PC-3 (cell line): ENCODE data around the gene GAS2L1. TPM values are rescaled to one million over a fixed set of nuclear protein-coding genes. Genes with fewer than 3 reads are reported as not detected.

Experiments used
- ATAC-seq: fragments of 200-7000 bp; cut with Tn5 transposase; 2 replicates; pipeline ENCODE4 v1.9.1; 2020; ENCODE audit warnings: mild to moderate bottlenecking, moderate library complexity
- BruUV-seq: library from RNA; stranded (reverse); fragments of 400-500 nt; replicated peaks from 2 replicates; lab custom pipeline; 2021; lab: Mats Ljungman, UMichigan
- CTCF ChIA-PET: fragments of 300-600 bp; sonication (Branson Sonifier 250); formaldehyde crosslinking; loops from one replicate; lab custom pipeline; 2022; ENCODE audit warnings: antibody characterized with exemption; lab: Charles Lee
- POLR2A ChIA-PET: fragments of 300-600 bp; sonication (Branson Sonifier 250); formaldehyde crosslinking; loops from one replicate; lab custom pipeline; 2022; ENCODE audit warnings: antibody characterized with exemption; ENCODE audit not compliant: unreplicated experiment; lab: Charles Lee
- DNase-seq: peaks from one replicate; pipeline ENCODE4 v3.0.0-alpha.2; 2015
- H2AFZ ChIP-seq: fragments of 300-600 bp; sonication (generic); 2 replicates; pipeline ENCODE4 v1.6.0; 2016; ENCODE audit warnings: antibody characterized with exemption, low read length
- H3F3A ChIP-seq: fragments of 300-600 bp; sonication (generic); one replicate; pipeline ENCODE4 v1.6.0; 2017; ENCODE audit warnings: antibody characterized with exemption, low read length, control low read depth, mild to moderate bottlenecking; ENCODE audit not compliant: unreplicated experiment
- H3K27ac ChIP-seq: fragments of 300-600 bp; sonication (generic); 2 replicates; pipeline ENCODE4 v1.5.1; 2016; ENCODE audit warnings: mild to moderate bottlenecking, low read length
- H3K27me3 ChIP-seq: fragments of 300-600 bp; sonication (generic); 2 replicates; pipeline ENCODE4 v1.6.1; 2016; ENCODE audit warnings: low read length, mixed read lengths
- H3K36me3 ChIP-seq: fragments of 300-600 bp; sonication (generic); 2 replicates; pipeline ENCODE4 v1.6.1; 2016; ENCODE audit warnings: low read depth, mixed run types, low read length, mixed read lengths
- H3K4me1 ChIP-seq: fragments of 300-600 bp; sonication (generic); 2 replicates; pipeline ENCODE4 v1.5.1; 2016; ENCODE audit warnings: low read length; ENCODE audit not compliant: insufficient read depth
- H3K4me2 ChIP-seq: fragments of 300-600 bp; sonication (generic); 2 replicates; pipeline ENCODE4 v1.6.0; 2016; ENCODE audit warnings: low read length
- H3K4me3 ChIP-seq: fragments of 300-600 bp; sonication (generic); 2 replicates; pipeline ENCODE4 v1.5.1; 2016; ENCODE audit warnings: mild to moderate bottlenecking, low read length, mixed read lengths
- H3K79me2 ChIP-seq: fragments of 300-600 bp; sonication (generic); 2 replicates; pipeline ENCODE4 v1.6.1; 2017; ENCODE audit warnings: low read length, mixed read lengths
- H3K9ac ChIP-seq: fragments of 300-600 bp; sonication (generic); 2 replicates; pipeline ENCODE4 v1.6.0; 2016; ENCODE audit warnings: mild to moderate bottlenecking, low read length
- H3K9me2 ChIP-seq: fragments of 300-600 bp; sonication (generic); replicated peaks from 2 replicates; pipeline ENCODE4 v1.6.1; 2016; ENCODE audit warnings: mixed run types, low read length, mixed read lengths
- H3K9me3 ChIP-seq: fragments of 300-600 bp; sonication (generic); 2 replicates; pipeline ENCODE4 v1.6.1; 2016; ENCODE audit warnings: low read length, mixed read lengths
- H4K20me1 ChIP-seq: fragments of 300-600 bp; sonication (generic); 2 replicates; pipeline ENCODE4 v1.6.1; 2016; ENCODE audit warnings: low read length, mixed read lengths
- EZH2 ChIP-seq: fragments of 300-600 bp; sonication (generic); IDR thresholded peaks from one replicate; pipeline ENCODE4 v1.6.1; 2017; ENCODE audit warnings: antibody characterized with exemption, mild to moderate bottlenecking, low read length; ENCODE audit not compliant: unreplicated experiment
- EZH2phosphoT487 ChIP-seq: fragments of 300-600 bp; sonication (generic); IDR thresholded peaks from 2 replicates; pipeline ENCODE4 v1.6.1; 2018; ENCODE audit warnings: mild to moderate bottlenecking, antibody characterized with exemption, low read length, borderline replicate concordance
- intact Hi-C: fragments of 100-400 bp; cut with micrococcal nuclease; formaldehyde crosslinking; loops from 2 replicates; pipeline ENCODE4 v1.9.0; 2023
- total RNA-seq: library from RNA; depleted of rRNA; stranded (reverse); fragments of >200 nt; gene quantifications from 2 replicates; pipeline ENCODE4 v1.2.3, GENCODE V29; 2014
- TF ChIP-seq, protein P1 (sequence below): fragments of 300-600 bp; sonication (generic); conservative IDR thresholded peaks from 2 replicates; pipeline ENCODE4 v1.5.1; 2017; ENCODE audit warnings: antibody characterized with exemption, low read depth, mild to moderate bottlenecking, low read length

GAS2L1 gene
- total RNA-seq, 1 experiment from 2014 or later: 58.4 TPM

DNA sequence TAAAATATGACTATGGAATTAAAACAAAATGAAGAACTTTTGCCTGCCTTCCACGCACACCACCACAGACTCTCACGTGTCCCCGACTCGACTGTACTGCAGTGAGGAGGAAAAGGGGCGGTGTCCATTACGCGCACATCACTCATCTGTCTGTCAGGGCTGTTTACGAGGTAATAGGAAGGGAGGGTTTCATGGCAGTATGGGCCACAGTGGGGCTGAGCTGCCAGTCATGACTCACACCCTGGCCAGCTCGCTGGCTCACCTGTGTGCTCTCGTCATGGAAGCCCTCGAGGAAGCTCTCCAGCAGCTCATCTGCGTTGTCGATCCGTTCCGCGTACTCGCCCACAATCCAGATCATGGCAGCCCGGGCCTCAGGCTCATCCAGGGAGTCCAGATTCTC is 42.5 kb downstream of the GAS2L1 start:
- ATAC-seq (peak; percentile 96), DNase-seq (peak; percentile 94)
- Histone ChIP-seq H3K4me1 (peaks cover 20% of the 10 kb centered on the region), H3K36me3 (peaks cover 32% of the 10 kb centered on the region), H3K9me2 (no peaks in the 10 kb centered on the region), H3K27ac (peak overlapping the region; percentile 88), H4K20me1 (no peaks in the 10 kb centered on the region), H3F3A (peaks cover 7% of the 10 kb centered on the region), H3K9ac (peak overlapping the region; percentile 45), H3K9me3 (no peaks in the 10 kb centered on the region), H3K79me2 (no peaks in the 10 kb centered on the region), H3K4me3 (no peak overlapping the region), H3K27me3 (no peaks in the 10 kb centered on the region), H3K4me2 (peak overlapping the region; percentile 59), H2AFZ (peak overlapping the region; percentile 51; the same call in 1 of the 2 replicates)
- ChIA-PET POLR2A (interaction anchor here (0.5 kb wide), 1 partner anchor 975 kb away, joined by 8 read pairs; no protein-coding TSS in a partner anchor), CTCF (interaction anchor here (0.6 kb wide), 1 partner anchor 43 kb away, joined by 4 read pairs; no protein-coding TSS in a partner anchor)
- no TSS peak for BruUV-seq
- TF ChIP-seq, protein P1, sequence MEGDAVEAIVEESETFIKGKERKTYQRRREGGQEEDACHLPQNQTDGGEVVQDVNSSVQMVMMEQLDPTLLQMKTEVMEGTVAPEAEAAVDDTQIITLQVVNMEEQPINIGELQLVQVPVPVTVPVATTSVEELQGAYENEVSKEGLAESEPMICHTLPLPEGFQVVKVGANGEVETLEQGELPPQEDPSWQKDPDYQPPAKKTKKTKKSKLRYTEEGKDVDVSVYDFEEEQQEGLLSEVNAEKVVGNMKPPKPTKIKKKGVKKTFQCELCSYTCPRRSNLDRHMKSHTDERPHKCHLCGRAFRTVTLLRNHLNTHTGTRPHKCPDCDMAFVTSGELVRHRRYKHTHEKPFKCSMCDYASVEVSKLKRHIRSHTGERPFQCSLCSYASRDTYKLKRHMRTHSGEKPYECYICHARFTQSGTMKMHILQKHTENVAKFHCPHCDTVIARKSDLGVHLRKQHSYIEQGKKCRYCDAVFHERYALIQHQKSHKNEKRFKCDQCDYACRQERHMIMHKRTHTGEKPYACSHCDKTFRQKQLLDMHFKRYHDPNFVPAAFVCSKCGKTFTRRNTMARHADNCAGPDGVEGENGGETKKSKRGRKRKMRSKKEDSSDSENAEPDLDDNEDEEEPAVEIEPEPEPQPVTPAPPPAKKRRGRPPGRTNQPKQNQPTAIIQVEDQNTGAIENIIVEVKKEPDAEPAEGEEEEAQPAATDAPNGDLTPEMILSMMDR: no peak
- TF ChIP-seq EZH2 (no peak), EZH2phosphoT487 (no peak)
- intact Hi-C loops: loop anchor here (5.0 kb wide), 1 partner anchor 42 kb away; the partner anchor contains the start of gene GAS2L1

DNA sequence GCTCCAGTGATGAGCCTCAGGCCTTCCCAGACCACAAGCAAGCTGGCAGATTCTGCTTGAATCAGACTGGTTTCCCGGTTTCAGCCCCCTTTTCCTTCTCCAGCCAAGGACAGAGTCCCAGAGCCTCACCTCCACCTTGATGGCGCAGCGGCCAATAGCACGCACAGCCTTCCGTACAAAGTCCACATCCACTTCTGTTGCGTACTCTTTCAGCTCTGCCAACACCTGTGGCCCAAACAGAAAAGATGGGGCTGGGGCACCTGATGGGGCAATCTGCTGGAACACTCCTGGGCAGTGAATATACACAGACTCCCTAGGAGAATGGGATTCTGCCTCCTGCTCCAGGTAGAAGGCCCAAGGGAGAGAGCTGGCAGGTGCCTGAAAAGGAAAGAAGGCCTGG is 44.6 kb downstream of the GAS2L1 start:
- Histone ChIP-seq H4K20me1 (no peaks in the 10 kb centered on the region), H3K4me3 (no peak overlapping the region), H3K4me2 (no peak overlapping the region), H3K27ac (no peak overlapping the region), H3K9me3 (no peaks in the 10 kb centered on the region), H3K9ac (no peak overlapping the region), H2AFZ (no peak overlapping the region), H3K27me3 (no peaks in the 10 kb centered on the region), H3K9me2 (no peaks in the 10 kb centered on the region), H3K4me1 (peaks cover 13% of the 10 kb centered on the region), H3K79me2 (no peaks in the 10 kb centered on the region), H3K36me3 (peaks cover 29% of the 10 kb centered on the region), H3F3A (no peaks in the 10 kb centered on the region)
- ChIA-PET CTCF (no interaction called here), POLR2A (no interaction called here)
- TF ChIP-seq EZH2phosphoT487 (no peak), EZH2 (no peak)
- TF ChIP-seq, protein P1: no peak
- intact Hi-C loops: no loop called here
- no TSS peak for BruUV-seq
- ATAC-seq (no peak), DNase-seq (no peak)

DNA sequence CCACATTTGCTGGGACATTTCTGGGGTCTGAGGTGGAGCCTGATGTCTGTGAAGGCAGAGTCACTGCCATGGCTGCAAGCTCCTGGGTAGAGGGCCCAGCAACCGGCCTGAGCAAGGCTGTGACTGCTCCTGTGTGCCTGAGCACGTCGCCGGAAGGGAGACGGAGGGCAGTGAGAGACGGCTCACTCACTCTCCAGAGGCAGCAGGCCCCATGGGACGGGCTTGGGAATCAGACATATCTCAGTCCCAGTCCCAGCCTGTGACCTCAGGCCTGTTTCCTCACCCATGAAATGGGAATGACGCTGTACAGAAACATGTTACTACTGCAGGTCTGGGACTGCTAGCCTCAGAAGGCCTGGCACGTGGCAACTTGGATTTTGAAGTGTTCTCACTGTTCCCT is 45.4 kb downstream of the GAS2L1 start:
- Histone ChIP-seq H3K9me2 (no peaks in the 10 kb centered on the region), H3K9ac (no peak overlapping the region), H2AFZ (no peak overlapping the region), H3K4me3 (no peak overlapping the region), H4K20me1 (no peaks in the 10 kb centered on the region), H3K4me1 (peaks cover 13% of the 10 kb centered on the region), H3K27me3 (no peaks in the 10 kb centered on the region), H3F3A (no peaks in the 10 kb centered on the region), H3K4me2 (no peak overlapping the region), H3K9me3 (no peaks in the 10 kb centered on the region), H3K36me3 (peaks cover 26% of the 10 kb centered on the region), H3K79me2 (no peaks in the 10 kb centered on the region), H3K27ac (no peak overlapping the region)
- ChIA-PET CTCF (no interaction called here), POLR2A (no interaction called here)
- TF ChIP-seq EZH2 (no peak), EZH2phosphoT487 (no peak)
- TF ChIP-seq, protein P1: no peak
- DNase-seq (no peak), ATAC-seq (no peak)
- no TSS peak for BruUV-seq
- intact Hi-C loops: no loop called here
